COLO668 (cell line): Measurements from ENCODE around the gene HCN4.
"Not testable (repeated sequence)": the region's sequence is repeated elsewhere in the genome, so short reads cannot be mapped to it uniquely, and the experiment has no call there.

Source experiments
- DNase-seq: peaks from one replicate; lab custom pipeline; 2025; ENCODE audit not compliant: unreplicated experiment; lab: John Stamatoyannopoulos, UW

Gene HCN4

DNA sequence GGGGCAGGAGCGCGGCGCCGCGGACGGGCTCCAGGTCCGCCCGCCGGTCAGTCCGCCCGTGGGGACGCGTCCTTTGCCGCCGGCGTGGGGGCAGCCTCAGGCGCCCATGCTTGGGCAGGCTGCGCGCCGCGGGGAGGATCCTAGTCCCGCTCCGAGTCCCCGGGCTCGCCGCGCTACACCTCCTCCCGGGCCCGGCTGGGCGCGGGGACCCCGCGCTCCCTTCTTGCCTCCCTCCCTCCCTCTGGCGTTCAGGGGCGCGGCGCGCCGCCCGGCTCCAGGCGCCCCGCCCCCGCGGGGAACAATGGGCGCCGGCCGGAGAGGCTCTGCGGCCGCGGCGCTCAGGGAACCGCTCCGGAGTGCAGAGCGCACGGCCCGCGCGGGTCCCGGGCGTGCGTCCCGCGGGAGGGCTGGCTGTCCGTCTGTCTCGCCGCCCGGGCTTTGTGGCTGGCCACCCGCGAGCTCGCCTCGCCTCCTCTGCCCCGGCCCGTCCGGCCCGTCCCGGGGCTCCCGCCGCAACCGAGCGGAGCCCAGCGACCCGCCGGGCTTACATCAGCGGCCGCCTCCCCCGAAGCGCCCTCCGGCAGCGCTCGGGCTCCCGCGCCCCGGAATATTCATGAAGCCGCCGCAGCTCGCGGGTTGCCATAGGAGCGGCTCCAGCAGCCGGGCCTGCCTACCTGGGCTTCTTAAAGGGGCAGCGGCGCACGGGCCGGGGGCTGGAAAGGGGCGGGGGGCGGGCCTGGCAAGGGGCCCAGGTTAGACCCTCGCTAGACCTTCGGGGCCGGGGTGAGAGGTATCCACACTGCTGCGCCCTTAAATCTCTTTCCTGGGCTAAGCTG is at the start of gene HCN4:
TSS of gene HCN4 (minus strand) at position 658 of the 836 bp plus-strand sequence. CDS start 688 bp downstream, outside the sequence.
- DNase-seq = peak; percentile 82

DNA sequence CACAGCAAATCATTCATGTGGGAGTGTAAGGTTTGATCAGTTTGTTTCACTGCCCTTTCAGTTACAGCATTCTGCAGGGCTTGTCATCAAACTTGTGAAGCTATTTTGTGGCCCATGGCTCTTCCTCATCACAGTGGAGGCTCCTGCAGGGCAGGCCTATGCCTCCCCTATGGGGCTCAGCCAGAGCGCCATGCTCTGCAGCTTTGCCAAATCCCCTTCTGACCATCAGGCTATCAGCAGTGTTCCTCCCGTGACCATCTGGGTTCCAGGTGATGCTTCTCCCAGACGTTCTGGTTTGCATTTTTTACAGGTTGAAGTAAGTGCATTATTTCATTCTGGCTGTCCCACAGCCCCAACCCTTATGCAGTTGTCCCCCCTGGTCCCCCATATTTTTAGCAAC is 46.1 kb upstream of the HCN4 start:
- no peak for DNase-seq

DNA sequence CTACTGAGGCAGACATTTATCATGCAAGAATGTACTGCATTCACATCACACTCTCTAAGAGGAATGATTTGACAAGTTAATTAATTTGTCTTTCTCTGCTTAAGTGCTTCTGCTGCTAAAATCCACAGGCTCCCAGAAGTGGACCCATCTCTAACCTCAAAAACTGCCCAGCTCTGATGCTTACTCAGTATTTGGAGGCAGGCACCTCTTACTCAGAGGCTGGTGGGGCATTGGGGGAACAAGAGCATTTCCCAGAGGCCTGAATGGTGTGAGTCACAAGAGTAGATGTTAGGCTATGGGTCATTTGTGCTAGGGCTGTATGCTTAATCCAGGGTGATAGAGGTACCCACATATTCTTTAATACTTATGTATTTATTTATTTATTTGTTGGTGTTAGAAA is 34.4 kb upstream of the HCN4 start:
- DNase-seq = no peak

DNA sequence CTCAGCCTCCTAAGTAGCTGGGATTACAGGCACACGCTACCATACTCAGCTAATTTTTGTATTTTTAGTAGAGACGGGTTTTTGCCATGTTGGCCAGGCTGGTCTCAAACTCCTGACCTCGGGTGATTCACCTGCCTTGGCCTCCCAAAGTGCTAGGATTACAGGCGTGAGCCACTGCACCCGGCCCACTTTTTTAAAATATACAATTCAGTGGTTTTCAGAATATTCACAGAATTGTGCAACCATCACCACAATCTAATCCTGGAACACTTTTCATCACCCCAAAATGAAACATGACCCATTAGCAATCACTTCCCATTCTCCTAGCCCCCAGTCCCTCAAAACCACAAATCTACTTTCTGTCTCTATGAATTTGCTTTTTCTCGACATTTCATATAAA is 31.5 kb upstream of the HCN4 start:
- DNase-seq = not testable (repeated sequence)

DNA sequence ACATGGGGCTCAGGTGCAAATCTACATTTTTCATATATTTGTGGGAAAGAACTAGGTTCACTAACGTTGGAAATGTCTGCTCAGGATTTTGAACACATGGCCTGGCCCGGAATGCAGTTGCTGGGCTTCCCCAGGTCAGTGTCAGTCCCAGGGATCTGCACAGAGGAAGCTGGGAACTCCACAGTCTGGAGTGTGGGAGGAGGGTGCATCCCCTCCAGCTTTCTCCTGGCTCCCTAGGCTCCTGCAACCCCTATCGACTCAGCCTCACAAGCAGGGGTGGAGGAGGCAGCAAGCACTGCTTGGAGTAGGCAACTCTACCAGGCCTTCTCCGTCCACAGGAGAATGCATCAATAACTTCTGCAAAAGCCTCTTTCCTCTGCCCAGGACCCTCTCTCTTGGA is 30.1 kb upstream of the HCN4 start:
- DNase-seq = no peak

DNA sequence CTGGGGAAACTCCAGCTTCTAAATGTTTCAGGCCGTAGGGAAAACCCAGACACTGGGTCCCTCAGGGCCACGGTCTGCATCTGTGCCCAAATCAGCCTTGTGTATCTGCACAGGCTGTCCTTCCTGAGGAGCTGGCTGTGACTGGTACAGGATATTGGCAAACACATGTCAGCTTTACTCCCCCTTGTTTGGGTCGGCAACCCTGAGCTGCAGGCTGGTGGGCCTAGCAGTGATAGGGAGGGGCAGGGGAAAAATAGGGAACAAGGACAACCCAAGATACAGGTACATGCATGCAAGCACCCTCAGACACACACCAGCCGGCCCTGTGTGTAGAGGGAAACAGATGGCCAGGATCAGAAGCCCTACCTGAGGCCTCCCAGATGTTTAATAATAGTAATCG is 28.7 kb upstream of the HCN4 start:
- DNase-seq = no peak

DNA sequence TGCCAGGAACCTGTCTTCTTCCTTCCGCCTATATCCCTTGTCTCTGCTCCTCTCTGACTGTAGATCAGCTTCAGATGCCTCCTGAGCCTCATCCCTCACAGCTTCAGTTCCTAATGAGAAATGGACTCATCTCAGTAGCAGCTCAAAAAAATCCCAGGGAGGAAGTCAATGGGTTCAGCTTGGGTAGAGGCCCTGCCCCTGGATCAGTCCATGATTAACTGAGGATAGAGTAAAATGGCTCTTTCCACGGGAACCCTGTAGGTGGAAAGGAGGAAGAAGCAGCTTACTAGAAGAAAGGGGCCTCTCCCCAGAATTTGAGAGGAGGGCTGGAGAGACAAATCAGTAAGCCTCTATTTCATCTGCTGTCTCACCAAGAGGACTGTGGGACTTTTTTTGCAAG is 26.9 kb upstream of the HCN4 start:
- no peak for DNase-seq

DNA sequence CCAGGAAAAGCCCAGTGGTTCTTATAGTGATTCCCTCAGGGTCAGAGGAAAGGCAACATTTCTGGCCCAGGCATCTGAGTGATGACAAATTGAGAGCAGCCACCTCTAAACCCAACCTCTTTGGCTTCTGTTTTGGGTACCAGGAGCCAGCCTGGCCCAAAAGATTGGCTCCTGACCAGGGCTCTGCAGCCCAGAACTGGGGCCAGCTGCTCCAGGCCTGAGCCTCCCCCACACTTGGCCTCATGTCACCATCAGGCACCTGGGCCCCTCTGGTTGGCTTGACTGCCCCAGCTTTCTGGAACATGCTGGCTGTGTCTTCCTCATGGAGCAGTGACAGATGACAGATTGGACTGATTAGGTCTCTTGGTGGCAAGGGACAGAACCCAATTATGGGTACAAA is 26.0 kb upstream of the HCN4 start:
- no peak for DNase-seq

DNA sequence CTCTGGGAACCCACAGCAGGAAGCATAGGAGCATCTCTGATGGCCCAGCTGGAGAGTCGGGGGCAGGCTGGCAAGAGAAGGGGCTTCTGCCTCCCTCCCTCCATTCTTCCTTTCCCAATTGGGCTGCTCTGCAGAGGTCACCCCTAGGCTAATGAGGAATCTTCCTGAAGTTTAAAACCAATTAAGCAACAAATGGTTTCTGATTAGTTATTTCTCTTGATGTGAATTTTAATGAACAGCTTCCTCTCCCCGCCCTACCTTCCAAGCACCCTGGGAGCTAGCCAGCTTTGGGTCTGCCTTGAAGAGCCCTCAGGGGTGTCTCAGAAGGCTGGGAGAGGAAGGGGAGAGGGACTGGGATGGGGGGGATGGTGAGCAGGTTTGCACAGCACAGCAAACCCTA is 24.6 kb upstream of the HCN4 start:
- no peak for DNase-seq

DNA sequence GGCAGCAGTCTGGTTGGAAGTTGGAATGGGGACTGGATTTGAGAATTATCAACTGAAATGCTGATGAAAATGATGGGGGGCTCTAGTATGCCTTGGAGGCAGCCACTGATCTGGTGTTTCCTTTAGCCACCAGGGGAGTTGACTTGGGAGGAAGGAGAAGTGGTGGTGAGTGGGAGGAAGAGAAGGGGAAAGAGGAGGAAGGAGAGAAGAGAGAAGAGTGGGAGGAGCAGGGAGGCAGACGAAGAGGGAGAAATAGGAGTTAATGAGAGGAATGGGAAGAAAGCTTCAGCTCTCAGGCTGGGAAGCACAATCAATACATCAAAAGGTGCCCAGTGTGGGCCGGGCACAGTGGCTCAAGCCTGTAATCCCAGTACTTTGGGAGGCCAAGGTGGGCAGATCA is 23.3 kb upstream of the HCN4 start:
- no peak for DNase-seq

DNA sequence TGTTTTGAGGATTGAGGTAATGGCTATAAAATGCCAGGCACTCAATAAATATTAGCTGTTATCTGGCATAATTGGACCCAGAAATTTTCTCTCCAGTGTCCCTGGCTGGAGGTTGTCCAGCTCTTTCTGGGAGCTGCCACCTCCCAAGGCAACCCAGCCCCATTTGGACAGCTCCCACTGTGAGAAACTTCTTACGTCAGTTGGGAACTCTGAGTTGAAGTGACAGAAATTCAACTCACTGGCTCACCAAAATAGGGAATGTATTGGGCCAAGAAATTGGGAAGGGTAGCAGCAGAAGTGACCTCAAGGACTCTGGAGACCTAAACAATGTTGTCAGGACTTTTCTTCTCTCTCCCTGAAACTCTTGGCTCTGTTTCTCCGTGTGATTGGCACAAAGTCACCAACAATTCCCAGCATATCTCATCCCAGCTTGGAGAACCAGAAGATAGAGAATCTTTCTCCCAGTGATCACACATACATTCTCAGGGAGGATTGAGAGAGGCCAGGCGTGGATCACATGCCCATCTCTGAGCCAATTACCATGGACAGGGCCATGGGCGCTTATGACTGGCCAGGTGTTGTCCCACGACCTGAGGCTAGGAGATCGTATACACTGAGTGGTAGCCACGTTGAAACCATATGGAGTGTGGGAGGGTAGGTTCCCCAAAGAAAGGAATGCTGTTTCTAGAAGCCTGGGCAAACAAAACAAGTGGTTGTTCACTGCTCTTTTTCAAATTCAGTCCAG is 22.5 kb upstream of the HCN4 start:
- no peak for DNase-seq

DNA sequence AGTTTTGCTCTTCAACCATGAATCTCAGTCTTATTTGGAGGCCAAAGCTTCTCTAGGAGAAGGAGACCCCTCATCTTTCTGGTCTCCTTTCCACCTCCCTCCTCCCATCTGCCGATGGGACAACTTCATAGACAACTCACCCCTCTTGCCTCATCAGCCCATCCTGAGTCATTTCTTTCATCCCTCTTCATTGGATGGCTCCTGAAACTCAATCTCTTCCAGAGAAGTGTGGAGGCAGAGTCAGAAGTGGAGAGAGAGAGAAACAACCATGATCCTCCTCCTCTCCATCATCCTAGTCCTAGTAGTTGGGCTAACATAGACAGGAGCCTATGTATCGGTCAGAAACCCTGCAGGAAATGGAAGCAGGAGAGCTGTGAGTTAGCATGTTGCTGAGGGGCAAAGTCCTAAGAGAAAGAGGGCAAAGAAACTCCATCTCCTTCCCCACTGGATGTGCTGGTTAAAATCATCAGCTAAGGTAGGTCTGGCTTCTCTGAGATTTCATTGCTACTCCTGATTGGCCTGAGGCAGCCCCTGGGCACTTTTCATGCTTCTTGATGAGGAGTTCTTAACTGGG is 21.3 kb upstream of the HCN4 start:
- DNase-seq = no peak

DNA sequence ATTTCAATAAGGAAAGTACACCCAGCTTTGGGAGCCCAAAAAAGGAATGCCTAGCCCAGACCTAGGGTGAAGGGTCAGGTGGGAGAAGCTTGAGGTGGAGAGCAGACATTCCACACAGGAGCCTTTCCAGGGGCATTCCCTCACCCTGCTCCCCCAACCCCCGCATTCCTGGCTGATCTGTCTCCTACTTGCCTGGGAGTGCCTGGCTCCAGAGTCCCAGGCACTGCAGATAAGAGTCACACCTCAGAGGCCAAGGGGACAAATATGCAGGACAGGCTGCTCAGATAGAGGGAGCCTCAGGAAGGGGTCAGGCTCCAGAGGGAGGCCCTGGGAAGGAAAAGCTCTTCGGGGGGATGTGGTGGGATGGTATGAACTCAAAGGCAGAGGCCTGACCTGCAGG is 20.8 kb upstream of the HCN4 start:
- DNase-seq = no peak

DNA sequence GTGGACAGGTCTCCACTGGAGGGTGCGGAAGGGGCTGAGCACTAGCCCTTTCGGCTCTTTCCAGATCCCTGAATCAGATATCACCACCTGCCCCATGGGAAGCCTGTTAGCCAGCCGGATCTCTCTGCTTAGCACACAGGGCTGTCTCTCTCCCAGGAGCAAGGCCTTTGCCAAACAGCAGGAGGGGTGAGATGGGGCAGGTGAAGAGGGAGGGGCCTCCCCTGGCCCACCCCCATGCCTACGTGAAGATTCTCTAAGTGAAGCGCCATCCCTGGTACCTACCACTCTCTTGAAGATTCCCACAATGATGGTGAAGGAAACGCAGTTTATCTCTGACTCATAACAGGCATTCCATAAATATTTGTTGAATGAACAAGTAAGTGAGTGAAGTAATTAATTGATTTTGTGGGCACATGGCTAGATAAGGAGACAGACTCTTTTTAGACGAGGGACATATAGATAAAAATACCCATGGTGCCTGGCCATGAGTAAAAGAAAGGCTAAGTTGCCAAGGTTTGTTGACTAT is 19.6 kb upstream of the HCN4 start:
- DNase-seq = no peak

DNA sequence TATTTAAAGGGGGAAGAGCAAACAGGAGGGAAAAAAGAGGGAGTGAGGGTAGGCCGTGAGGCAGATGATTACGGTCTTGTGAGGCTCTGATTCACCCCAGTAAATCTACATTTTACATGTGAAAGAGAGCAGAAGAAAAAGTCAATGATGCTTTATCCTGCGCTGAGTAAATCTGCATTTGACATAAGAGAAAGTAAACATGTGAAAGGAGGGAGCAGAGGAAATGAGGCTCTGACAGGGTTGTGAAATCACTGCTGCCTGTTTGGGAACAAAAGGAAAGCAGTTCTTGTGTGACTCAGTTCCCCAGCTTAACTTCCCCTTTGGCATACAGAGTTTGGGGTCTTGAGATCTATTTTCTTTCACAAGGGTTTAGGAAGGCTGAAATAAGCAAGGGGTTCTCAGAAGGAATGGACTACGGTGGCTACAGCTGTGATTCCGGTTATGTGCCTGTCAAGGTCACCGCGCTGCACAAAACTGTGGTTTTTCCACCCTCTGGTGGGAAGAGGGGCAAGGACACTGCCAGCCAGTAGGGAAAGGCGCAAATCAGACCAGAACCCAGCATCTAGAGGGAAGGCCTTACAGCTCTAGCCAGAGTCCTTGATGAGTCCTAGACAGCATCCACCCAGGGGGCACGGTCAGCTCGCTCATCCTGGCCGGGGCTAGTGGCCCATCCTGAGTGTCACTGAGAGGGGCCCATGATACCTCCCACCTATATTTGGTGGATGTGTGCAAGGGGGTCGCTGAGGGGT is 18.9 kb upstream of the HCN4 start:
- DNase-seq = no peak

DNA sequence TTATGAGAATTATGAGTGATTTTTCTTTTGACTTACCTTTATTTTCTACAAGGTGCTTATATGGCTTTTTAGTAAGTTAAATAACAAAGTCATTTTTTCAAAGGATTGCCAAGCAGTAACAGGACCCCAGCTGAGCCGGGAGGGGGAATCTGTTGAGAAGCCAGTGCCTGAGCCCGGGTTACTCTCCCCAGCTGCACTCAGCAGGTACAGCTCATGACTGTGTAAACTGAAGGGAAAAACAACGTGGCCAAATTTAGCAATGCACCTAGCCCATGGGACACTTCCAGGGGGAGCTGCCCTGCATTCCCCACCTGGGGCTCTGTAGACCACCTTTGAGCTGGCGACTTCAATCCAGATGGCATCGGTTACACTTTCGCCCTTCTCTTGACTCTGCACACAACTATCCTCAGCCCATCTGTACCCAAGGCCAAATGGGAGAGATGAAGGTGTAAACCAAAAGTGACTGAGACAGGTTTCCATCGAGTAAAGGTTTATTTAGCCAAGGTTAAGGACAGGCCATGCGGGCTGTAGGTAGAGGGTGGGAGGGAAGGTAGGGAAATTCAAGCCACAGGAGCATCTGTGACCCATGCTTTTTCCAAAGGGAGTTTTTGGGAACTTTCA is 18.2 kb upstream of the HCN4 start:
- DNase-seq = no peak

DNA sequence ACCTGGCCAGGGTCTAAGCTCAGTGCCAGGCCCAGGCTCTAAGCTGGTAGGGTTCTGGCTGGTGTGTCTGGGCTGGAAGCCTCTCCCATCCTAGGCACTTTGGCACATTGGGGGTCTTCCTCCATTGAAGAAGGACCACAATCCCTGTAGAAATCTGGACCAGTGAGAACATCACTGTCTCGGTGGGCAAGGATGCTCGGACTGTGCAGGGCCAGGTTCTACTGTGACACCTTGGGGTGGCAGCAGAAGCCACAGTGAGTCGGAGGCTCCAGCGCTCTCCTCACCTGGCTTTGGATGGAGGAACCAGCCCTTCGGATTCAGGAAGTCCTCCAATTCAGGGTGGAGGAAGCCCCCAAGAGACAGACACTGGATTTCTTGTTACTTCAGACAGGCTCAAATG is 17.5 kb upstream of the HCN4 start:
- DNase-seq = no peak

DNA sequence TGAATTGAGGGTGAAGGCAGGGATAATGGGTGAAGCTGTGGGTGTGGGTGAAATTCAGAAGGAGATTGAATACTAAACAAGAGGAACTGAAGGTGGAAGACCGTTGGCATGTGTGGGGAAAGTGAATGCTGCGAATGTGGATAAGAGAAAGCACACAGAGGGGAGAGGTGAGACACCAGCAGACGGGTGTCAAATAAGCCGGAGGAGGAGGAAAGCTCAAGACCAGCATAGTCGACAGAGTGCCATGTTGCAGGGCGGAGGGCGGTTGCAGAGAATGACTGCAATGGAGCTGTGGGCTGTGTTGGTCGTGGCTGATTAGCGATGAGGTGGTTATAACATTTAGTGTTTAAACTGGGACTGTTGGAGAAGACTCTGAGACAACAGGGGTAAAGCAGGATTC is 16.4 kb upstream of the HCN4 start:
- no peak for DNase-seq

DNA sequence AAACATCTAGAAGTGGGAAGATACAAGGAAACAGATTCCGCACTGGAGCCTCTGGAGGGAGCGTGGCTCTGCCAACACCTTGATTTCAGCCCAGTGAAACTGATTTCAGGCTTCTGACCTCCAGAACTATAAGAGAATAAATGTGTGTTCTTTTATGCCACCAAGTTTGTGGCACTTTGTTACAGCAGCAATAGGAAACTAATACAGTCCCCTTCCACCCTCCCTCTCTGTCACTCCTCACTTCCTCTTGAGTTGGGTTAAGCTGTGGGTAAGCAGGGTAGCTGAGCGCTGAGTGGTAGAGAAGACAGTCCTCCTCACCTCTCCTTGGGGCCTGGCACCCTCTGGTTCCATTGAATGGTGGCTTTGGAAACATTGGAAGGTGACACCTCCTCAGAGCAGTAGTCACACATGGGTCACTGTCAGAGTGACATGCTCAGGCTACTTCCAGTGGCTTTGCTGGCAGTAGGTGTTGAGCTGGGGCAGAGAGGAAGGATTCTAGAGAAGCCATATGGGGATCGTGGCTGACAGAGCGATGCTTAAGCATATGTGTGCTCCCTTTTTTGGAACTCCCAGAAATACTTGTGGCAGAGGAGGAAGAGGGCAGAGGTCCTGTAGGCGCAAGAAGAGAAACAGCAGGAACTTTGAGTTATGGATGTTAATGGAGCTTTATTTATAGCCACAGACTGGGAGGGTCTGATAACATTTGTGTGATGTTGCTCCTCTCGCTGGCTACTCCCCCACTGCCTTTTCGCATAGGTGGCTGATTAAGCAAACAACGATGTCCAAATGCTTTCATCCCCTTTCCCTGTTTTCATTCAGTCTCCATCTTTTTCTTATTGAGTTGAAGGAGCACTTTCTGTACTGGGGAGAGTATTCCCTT is 14.8 kb upstream of the HCN4 start:
- DNase-seq = no peak

DNA sequence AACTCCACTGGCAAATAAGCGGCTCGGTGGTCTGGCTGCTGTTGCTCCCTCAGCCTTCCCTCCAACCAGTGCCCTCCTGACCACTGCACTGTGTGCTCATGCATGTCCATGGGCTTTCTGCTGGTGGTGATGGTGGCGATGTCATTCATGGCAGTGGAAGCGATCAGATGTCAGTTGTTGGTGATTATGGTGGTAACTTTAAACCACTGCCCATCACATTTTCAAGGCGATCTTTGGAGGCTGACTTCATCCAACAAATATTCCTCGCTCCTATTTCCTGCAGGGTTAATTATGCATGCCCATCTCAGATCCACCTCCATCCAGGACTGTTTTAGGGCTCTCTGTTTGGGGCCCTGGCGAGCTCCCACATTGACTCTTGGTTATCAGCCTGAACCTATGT is 13.4 kb upstream of the HCN4 start:
- no peak for DNase-seq
